ENCODE results near the gene SYNGR2.

GRCh38 chr17:78151514-78152008 is 16.8 kb upstream of the SYNGR2 start:
- TF ChIP-seq CTCF (IDR thresholded peaks at IDR 0.05) (no peak), EZH2 (IDR thresholded peaks at IDR 0.05; ENCODE audit: borderline replicate concordance, insufficient read depth, low read depth, low read length, poor library complexity, severe bottlenecking) (no peak)

All from B cell (primary cell).